Body of pancreas (tissue), 4 donors: ENCODE data around the gene AQP5.

Experiments
- CTCF ChIP-seq, 7 experiments: fragments of 450-650 bp in 4 of 7; fragments of 200-600 bp in 3 of 7; sonication (generic) in 3 of 7; IDR thresholded peaks; one replicate each; pipeline ENCODE4 v1.5.1; 2016 to 2019; ENCODE audit warnings: antibody characterized with exemption in 7 of 7
- POLR2A ChIP-seq, 3 donors: fragments of 450-650 bp; IDR thresholded peaks; one replicate each; pipeline ENCODE4 v1.6.1; 2016; ENCODE audit warnings: antibody characterized with exemption in 3 of 3, mild to moderate bottlenecking in 2 of 3

GRCh38 chr12:49946497-49946896, 15.2 kb upstream of the AQP5 start:
- TF ChIP-seq CTCF (IDR thresholded peaks at IDR 0.05) (no peak), POLR2A (IDR thresholded peaks at IDR 0.05) (no peak)
